CD4-positive, alpha-beta memory T cell (primary cell): ENCODE data around the gene THSD4. TPM values are rescaled to one million over a fixed set of nuclear protein-coding genes. Genes with fewer than 3 reads are reported as not detected.

Experiments used
- CTCF ChIA-PET: fragments of 350-600 bp; sonication (Branson Sonifier 250); formaldehyde crosslinking; loops from one replicate; lab custom pipeline; 2021; ENCODE audit warnings: inconsistent platforms; ENCODE audit not compliant: partially characterized antibody; lab: Charles Lee
- POLR2A ChIA-PET: fragments of 350-600 bp; sonication (Branson Sonifier 250); formaldehyde crosslinking; loops from one replicate; lab custom pipeline; 2021; ENCODE audit not compliant: partially characterized antibody; lab: Charles Lee
- DNase-seq, 5 donors: peaks; one replicate each; pipeline versions ENCODE4 v3.0.0 to v3.0.0-alpha.2; 2020 to 2022; ENCODE audit warnings: mixed read lengths in 1 of 5
- H3K27ac ChIP-seq: one replicate; pipeline ENCODE4 v1.7.0; 2013; ENCODE audit warnings: low read depth, low read length
- H3K27me3 ChIP-seq: 2 replicates; pipeline ENCODE4 v1.7.0; 2013; ENCODE audit warnings: mild to moderate bottlenecking, low read length, moderate library complexity; ENCODE audit not compliant: insufficient read depth
- H3K36me3 ChIP-seq: 2 replicates; pipeline ENCODE4 v1.7.0; 2013; ENCODE audit warnings: mild to moderate bottlenecking, low read length, moderate library complexity; ENCODE audit not compliant: insufficient read depth
- H3K4me1 ChIP-seq: 2 replicates; pipeline ENCODE4 v1.7.0; 2013; ENCODE audit warnings: mild to moderate bottlenecking, low read length, moderate library complexity; ENCODE audit not compliant: insufficient read depth
- H3K4me3 ChIP-seq, 2 donors: one replicate each; pipeline ENCODE4 v1.7.0; 2013; ENCODE audit warnings: low read length in 2 of 2, mild to moderate bottlenecking in 1 of 2
- H3K9me3 ChIP-seq, 2 donors: one replicate each; pipeline ENCODE4 v1.7.0; 2013; ENCODE audit warnings: low read length in 2 of 2, control low read depth in 1 of 2; ENCODE audit not compliant: control insufficient read depth in 1 of 2
- H3K27ac Mint-ChIP-seq, 7 donors: one replicate each; pipeline ENCODE4 v1.8.0; 2020 to 2021; ENCODE audit warnings: mixed read lengths in 7 of 7, mild to moderate bottlenecking in 6 of 7, inconsistent platforms in 3 of 7, moderate library complexity in 3 of 7
- H3K27me3 Mint-ChIP-seq, 2 donors: one replicate each; pipeline ENCODE4 v1.8.0; 2020 to 2021; ENCODE audit warnings: mixed read lengths in 2 of 2
- H3K36me3 Mint-ChIP-seq, 2 donors: one replicate each; pipeline ENCODE4 v1.8.0; 2020 to 2021; ENCODE audit warnings: mixed read lengths in 2 of 2, inconsistent platforms in 1 of 2, mild to moderate bottlenecking in 1 of 2
- H3K4me1 Mint-ChIP-seq, 4 donors: one replicate each; pipeline ENCODE4 v1.8.0; 2020 to 2021; ENCODE audit warnings: mixed read lengths in 4 of 4, mild to moderate bottlenecking in 1 of 4
- H3K4me3 Mint-ChIP-seq, 8 donors: one replicate each; pipeline ENCODE4 v1.8.0; 2020 to 2021; ENCODE audit warnings: mixed read lengths in 8 of 8, mild to moderate bottlenecking in 7 of 8, moderate library complexity in 6 of 8, inconsistent platforms in 3 of 8
- H3K9me3 Mint-ChIP-seq, 8 donors: one replicate each; pipeline ENCODE4 v1.8.0; 2020 to 2021; ENCODE audit warnings: mixed read lengths in 8 of 8, mild to moderate bottlenecking in 5 of 8, inconsistent platforms in 3 of 8, moderate library complexity in 1 of 8
- intact Hi-C: fragments of 100-400 bp; cut with micrococcal nuclease; formaldehyde crosslinking; loops from one replicate; pipeline ENCODE4 v1.15.1; 2023
- polyA plus RNA-seq, 2 donors: library from polyadenylated mRNA; unstranded; fragments of 300-500 nt; fragmentation: Illumina TruSeq; gene quantifications; one replicate each; pipeline ENCODE4 v1.2.3, GENCODE V29; 2021
- total RNA-seq, 2 experiments: library from RNA; stranded (reverse); gene quantifications; one replicate each; pipeline ENCODE4 v1.2.3, GENCODE V29; 2021

The THSD4 gene
- total and polyA plus RNA-seq, 4 experiments from 2014 or later = not detected

DNA sequence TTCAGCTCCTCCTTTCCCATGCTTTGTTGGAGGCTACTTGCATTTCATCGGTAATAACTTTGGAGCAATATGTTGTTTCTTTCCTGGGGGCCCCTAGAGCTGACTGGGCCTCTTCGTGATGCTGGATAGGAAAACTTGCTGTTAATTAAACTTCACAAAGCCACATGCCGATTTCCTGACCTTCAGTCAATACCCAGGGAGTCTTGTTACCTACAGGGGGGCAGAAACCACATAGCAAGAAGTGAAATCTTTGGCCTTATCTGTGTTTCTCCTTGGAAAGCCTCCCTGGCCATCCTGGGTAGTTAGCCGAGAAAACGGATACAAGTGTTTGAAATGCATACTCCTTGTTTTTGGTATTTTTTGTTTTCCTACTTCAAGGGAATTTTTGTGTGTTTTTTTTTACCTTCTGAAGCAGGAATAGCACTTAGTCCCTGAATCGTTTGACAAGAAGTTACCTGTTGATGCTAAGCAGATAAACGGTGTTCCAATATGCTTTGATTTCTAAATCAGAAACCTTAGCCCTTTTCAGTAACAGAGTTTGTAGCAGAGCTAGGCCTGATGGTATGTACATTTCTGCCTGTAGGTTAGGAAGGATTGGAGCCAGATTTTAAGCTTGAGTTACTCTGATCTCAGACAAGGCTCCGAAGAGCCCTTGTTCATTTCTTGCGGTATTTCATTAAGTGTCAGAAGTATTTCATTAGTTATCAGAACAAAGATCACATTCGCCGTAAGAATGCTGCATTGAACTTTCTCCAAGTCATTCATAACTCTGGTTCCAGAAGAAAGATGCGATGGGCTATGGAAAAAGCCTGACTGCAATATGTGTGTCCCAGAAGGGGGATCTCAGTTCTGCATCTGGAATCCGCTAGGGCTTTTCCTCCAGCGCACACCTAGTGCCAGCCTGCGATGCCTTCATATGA lies 111.5 kb downstream of the THSD4 start:
- no peak for DNase-seq
- Mint-ChIP-seq H3K4me1 (no peaks in the 10 kb centered on the region), H3K9me3 (peaks cover 0 to 5% (median 0%) of the 10 kb centered on the region in 8 donors), H3K36me3 (no peaks in the 10 kb centered on the region), H3K27ac (no peak overlapping the region), H3K27me3 (peaks cover 7 to 8% of the 10 kb centered on the region in 2 donors), H3K4me3 (no peak overlapping the region)
- Histone ChIP-seq H3K27me3 (peaks cover 3% of the 10 kb centered on the region), H3K4me3 (no peak overlapping the region), H3K4me1 (no peaks in the 10 kb centered on the region), H3K9me3 (no peaks in the 10 kb centered on the region), H3K27ac (no peak overlapping the region), H3K36me3 (no peaks in the 10 kb centered on the region)
- ChIA-PET CTCF (no interaction called here), POLR2A (no interaction called here)
- intact Hi-C loops = no loop called here

DNA sequence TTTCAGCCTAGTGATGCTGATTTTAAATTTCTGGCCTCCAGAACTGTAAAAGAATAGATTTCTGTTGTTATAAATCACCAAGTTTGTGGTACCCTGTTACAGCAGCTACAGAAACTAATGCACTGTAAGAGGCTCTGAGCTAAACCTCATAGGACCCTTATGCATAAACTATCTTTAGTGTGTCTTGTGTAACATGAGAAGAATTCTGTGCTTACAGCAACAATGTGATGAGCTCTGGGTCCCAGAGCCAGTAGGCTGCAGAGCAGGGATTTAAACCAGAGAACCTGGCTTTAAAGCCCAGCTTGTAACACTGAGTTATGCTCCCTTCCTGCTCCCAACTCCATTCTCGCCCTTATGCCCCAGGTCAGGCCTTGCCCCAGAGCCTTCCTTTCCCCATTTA lies 113.1 kb downstream of the THSD4 start:
- no peak for DNase-seq
- H3K36me3 Mint-ChIP-seq = no peaks in the 10 kb centered on the region
- no peak overlapping the region for H3K27ac Mint-ChIP-seq
- ChIA-PET CTCF (no interaction called here), POLR2A (no interaction called here)
- Histone ChIP-seq H3K27ac (no peak overlapping the region), H3K9me3 (no peaks in the 10 kb centered on the region), H3K36me3 (no peaks in the 10 kb centered on the region), H3K4me1 (no peaks in the 10 kb centered on the region), H3K27me3 (peaks cover 3% of the 10 kb centered on the region), H3K4me3 (no peak overlapping the region)
- H3K4me3 Mint-ChIP-seq = no peak overlapping the region
- intact Hi-C loops = no loop called here
- peaks cover 6 to 15% of the 10 kb centered on the region in 2 donors for H3K27me3 Mint-ChIP-seq
- H3K9me3 Mint-ChIP-seq = peaks cover 0 to 5% (median 0%) of the 10 kb centered on the region in 8 donors
- no peaks in the 10 kb centered on the region for H3K4me1 Mint-ChIP-seq

DNA sequence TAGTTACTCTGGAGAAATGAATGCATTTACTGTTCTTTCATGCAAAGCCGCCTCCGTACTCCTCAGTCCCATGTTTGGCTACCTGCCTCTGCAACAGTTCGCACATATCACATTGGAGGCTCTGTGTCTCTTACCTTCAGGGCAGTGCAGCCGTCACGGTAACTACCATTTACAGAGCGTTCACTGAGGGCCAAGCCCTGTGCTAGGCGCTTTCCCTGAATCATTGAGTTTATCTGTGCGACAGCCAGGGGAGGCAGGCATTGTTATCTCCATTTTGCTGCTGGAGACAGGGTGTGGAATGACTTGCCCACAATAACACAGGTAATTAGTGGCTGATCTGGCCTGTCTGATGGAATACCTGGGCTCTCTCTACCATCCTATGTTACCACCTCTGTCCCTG lies 115.0 kb downstream of the THSD4 start:
- Mint-ChIP-seq H3K4me1 (no peaks in the 10 kb centered on the region), H3K36me3 (no peaks in the 10 kb centered on the region), H3K4me3 (no peak overlapping the region), H3K27me3 (peaks cover 11 to 13% of the 10 kb centered on the region in 2 donors), H3K9me3 (no peaks in the 10 kb centered on the region), H3K27ac (no peak overlapping the region)
- intact Hi-C loops = no loop called here
- Histone ChIP-seq H3K27me3 (peaks cover 3% of the 10 kb centered on the region), H3K36me3 (no peaks in the 10 kb centered on the region), H3K4me3 (no peak overlapping the region), H3K9me3 (no peaks in the 10 kb centered on the region), H3K4me1 (no peaks in the 10 kb centered on the region), H3K27ac (no peak overlapping the region)
- ChIA-PET CTCF (no interaction called here), POLR2A (no interaction called here)
- DNase-seq = no peak

DNA sequence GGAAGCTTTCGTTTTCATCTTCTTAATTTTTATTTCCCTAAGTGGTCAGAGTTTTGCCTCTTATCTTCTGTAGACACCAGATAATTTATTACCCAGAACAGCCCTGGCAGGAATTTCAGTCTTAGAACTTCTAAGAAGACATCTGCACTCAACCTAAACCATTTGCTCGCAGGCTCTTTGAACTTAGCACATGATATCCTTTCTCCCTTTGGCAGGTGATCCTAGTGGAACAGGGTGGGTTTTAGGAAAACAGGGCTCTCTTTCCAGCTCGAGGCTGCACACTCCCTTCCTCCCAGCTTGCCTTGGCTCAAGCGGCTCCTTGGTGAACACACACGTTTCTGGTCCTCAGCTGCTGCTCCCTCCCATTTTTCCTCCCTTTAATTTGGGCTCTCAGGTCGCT lies 116.5 kb downstream of the THSD4 start:
- H3K9me3 Mint-ChIP-seq = peaks cover 0 to 2% (median 0%) of the 10 kb centered on the region in 8 donors
- H3K4me1 ChIP-seq = no peaks in the 10 kb centered on the region
- intact Hi-C loops = no loop called here
- peaks cover 3% of the 10 kb centered on the region for H3K27me3 ChIP-seq
- H3K9me3 ChIP-seq = no peaks in the 10 kb centered on the region
- no peaks in the 10 kb centered on the region for H3K36me3 Mint-ChIP-seq
- ChIA-PET CTCF (no interaction called here), POLR2A (no interaction called here)
- H3K27ac Mint-ChIP-seq = no peak overlapping the region
- no peaks in the 10 kb centered on the region for H3K36me3 ChIP-seq
- H3K27me3 Mint-ChIP-seq = peaks cover 13 to 17% of the 10 kb centered on the region in 2 donors
- H3K27ac ChIP-seq = no peak overlapping the region
- DNase-seq = no peak
- H3K4me1 Mint-ChIP-seq = no peaks in the 10 kb centered on the region
- H3K4me3 Mint-ChIP-seq = no peak overlapping the region
- H3K4me3 ChIP-seq = no peak overlapping the region

GRCh38 chr15:71232411-71232810 lies 117.1 kb downstream of the THSD4 start:
- Histone ChIP-seq H3K4me3 (no peak overlapping the region), H3K9me3 (no peaks in the 10 kb centered on the region), H3K27me3 (peaks cover 3% of the 10 kb centered on the region), H3K27ac (no peak overlapping the region), H3K4me1 (no peaks in the 10 kb centered on the region), H3K36me3 (no peaks in the 10 kb centered on the region)
- DNase-seq = no peak
- H3K27me3 Mint-ChIP-seq = peaks cover 16 to 18% of the 10 kb centered on the region in 2 donors
- H3K27ac Mint-ChIP-seq = no peak overlapping the region
- POLR2A ChIA-PET = no interaction called here
- CTCF ChIA-PET = no interaction called here
- intact Hi-C loops = no loop called here
- H3K9me3 Mint-ChIP-seq = peaks cover 0 to 2% (median 0%) of the 10 kb centered on the region in 8 donors
- no peak overlapping the region for H3K4me3 Mint-ChIP-seq
- H3K4me1 Mint-ChIP-seq = no peaks in the 10 kb centered on the region
- H3K36me3 Mint-ChIP-seq = no peaks in the 10 kb centered on the region

DNA sequence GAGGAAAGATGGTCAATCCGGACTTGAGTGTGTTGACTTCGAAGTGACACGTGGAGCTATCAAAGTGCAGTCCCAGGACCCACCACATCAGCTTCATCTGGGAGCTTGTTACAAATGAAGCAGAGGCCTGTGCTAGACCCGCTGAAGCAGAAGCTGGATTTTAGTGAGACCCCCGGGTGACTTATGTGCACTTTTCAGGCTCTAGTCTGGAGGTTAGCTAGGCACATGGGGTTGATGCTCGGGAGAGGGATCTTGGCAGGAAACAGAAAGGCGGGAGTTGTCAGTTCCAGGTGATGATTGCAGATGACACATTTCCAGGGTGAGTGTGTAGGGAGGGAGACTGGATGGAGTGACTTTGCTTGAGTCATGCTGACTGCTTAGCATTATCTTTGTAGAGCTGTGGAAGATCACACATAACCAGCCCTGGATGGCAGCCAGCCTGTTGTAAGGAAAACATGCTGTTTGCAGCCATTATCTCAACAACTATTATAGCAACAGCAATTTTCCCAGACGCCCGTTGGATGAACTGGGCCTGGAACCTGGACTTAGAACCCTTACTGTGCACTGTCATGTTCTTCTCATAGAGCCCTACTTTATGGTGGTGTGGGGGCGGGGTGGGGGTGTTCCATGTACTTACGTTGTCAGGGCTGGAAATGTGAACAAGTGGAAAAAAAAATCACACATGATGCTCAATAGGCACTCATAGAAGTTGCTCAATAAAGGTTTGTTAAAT lies 122.4 kb downstream of the THSD4 start:
- no peaks in the 10 kb centered on the region for H3K4me1 ChIP-seq
- H3K4me3 ChIP-seq = no peak overlapping the region
- no peak overlapping the region for H3K27ac ChIP-seq
- CTCF ChIA-PET = no interaction called here
- no peaks in the 10 kb centered on the region for H3K36me3 ChIP-seq
- H3K9me3 ChIP-seq = no peaks in the 10 kb centered on the region
- POLR2A ChIA-PET = no interaction called here
- Mint-ChIP-seq H3K9me3 (peaks cover 0 to 4% (median 0%) of the 10 kb centered on the region in 8 donors), H3K27me3 (peaks cover 8 to 15% of the 10 kb centered on the region in 2 donors), H3K36me3 (no peaks in the 10 kb centered on the region), H3K4me1 (no peaks in the 10 kb centered on the region), H3K4me3 (no peak overlapping the region), H3K27ac (no peak overlapping the region)
- no peak for DNase-seq
- intact Hi-C loops = no loop called here
- H3K27me3 ChIP-seq = no peaks in the 10 kb centered on the region

DNA sequence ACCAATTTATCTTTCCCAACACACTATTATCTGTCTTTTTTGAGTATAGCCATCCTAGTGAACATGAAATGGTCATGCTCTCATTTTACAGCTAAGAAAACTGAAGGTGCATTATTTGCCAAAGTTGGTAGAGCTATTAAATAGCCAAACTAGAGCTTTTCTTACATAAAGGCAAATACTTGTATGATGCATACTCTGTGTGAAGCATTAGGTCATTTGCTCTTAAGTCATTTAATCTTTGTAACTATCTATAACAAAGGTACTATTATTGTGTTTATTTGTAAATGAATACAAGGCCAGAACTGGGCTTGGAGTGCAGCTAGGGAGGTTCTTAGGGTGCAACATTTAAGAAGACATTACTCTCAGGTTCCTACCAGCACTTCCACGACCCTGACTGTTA lies 123.7 kb downstream of the THSD4 start:
- peaks cover 6 to 13% of the 10 kb centered on the region in 2 donors for H3K27me3 Mint-ChIP-seq
- no peak overlapping the region for H3K27ac ChIP-seq
- H3K27ac Mint-ChIP-seq = no peak overlapping the region
- H3K9me3 ChIP-seq = no peaks in the 10 kb centered on the region
- POLR2A ChIA-PET = no interaction called here
- CTCF ChIA-PET = interaction anchor here (1.4 to 1.7 kb wide), 2 partner anchors 14 to 26 kb away, joined by 4 read pairs; no protein-coding TSS in a partner anchor
- no peak overlapping the region for H3K4me3 ChIP-seq
- H3K27me3 ChIP-seq = no peaks in the 10 kb centered on the region
- no peaks in the 10 kb centered on the region for H3K4me1 Mint-ChIP-seq
- no peaks in the 10 kb centered on the region for H3K4me1 ChIP-seq
- intact Hi-C loops = no loop called here
- no peaks in the 10 kb centered on the region for H3K36me3 ChIP-seq
- no peaks in the 10 kb centered on the region for H3K36me3 Mint-ChIP-seq
- no peak for DNase-seq
- peaks cover 0 to 4% (median 0%) of the 10 kb centered on the region in 8 donors for H3K9me3 Mint-ChIP-seq
- no peak overlapping the region for H3K4me3 Mint-ChIP-seq
